ENCODE data around the gene TRIAP1.

GRCh38 chr12:120444676-120445075 is 1.5 kb downstream of the TRIAP1 start:
- no peak for TF ChIP-seq GABPA (IDR thresholded peaks at IDR 0.05; ENCODE audit: low read depth)
- TF ChIP-seq CTCF (IDR thresholded peaks at IDR 0.05) = no peak
- TF ChIP-seq MAX (IDR thresholded peaks at IDR 0.05; ENCODE audit: low read depth) = no peak
- TF ChIP-seq TAF1 (IDR thresholded peaks at IDR 0.05; ENCODE audit: borderline replicate concordance, low read depth, low read length) = no peak
- TF ChIP-seq USF1 (IDR thresholded peaks at IDR 0.05; ENCODE audit: borderline replicate concordance, low read depth) = no peak
- TF ChIP-seq SIN3A (IDR thresholded peaks at IDR 0.05; ENCODE audit: borderline replicate concordance, low read depth, low read length) = no peak
- no peak for TF ChIP-seq EP300 (IDR thresholded peaks at IDR 0.05; ENCODE audit: borderline replicate concordance in 1 of 2, low read depth in 1 of 2, low read length in 1 of 2)
- no peak for TF ChIP-seq TEAD4 (IDR thresholded peaks at IDR 0.05; ENCODE audit: borderline replicate concordance, insufficient read depth)
- TF ChIP-seq YY1 (IDR thresholded peaks at IDR 0.05; ENCODE audit: low read depth) = no peak
- TF ChIP-seq RCOR1 (IDR thresholded peaks at IDR 0.05; ENCODE audit: low read length) = no peak
